Upper lobe of right lung (tissue), 1 donor: Measurements from ENCODE around the gene TMEM207. TPM values are rescaled to one million over a fixed set of nuclear protein-coding genes. Genes with fewer than 3 reads are reported as not detected.

Experiments
- ATAC-seq: fragments of 200-7000 bp; cut with Tn5 transposase; one replicate; pipeline ENCODE4 v1.9.1; 2020; ENCODE audit warnings: mild to moderate bottlenecking, moderate library complexity
- DNase-seq: peaks from one replicate; pipeline ENCODE4 v3.0.0-alpha.2; 2020
- H3K27ac ChIP-seq: fragments of 200-600 bp; one replicate; pipeline ENCODE4 v1.8.0; 2022
- H3K27me3 ChIP-seq: fragments of 200-600 bp; one replicate; pipeline ENCODE4 v1.8.0; 2022; ENCODE audit warnings: mild to moderate bottlenecking
- H3K36me3 ChIP-seq: fragments of 200-600 bp; one replicate; pipeline ENCODE4 v1.8.0; 2022
- H3K4me1 ChIP-seq: fragments of 200-600 bp; one replicate; pipeline ENCODE4 v1.8.0; 2022
- H3K4me3 ChIP-seq: fragments of 200-600 bp; one replicate; pipeline ENCODE4 v1.8.0; 2022; ENCODE audit warnings: mild to moderate bottlenecking
- H3K9me3 ChIP-seq: fragments of 200-600 bp; one replicate; pipeline ENCODE4 v1.8.0; 2022
- intact Hi-C: fragments of 100-400 bp; cut with DNase I; formaldehyde crosslinking; loops from one replicate; pipeline ENCODE4 v1.11.0; 2022
- total RNA-seq: library from RNA; stranded (reverse); fragmentation: NEBNext Ultra II Directional; extraction: Animal tissue kit (Norgen Biotek cat#: 25700); gene quantifications from one replicate; pipeline ENCODE4 v1.2.1, GENCODE V29; 2021
- TF ChIP-seq, protein P1 (sequence below): fragments of 200-600 bp; IDR thresholded peaks from one replicate; pipeline ENCODE4 v1.8.0; 2022; ENCODE audit warnings: antibody characterized with exemption
- donor health status: DM: no; HTN: yes; CAD: no; lungs with severe emphysema.

The TMEM207 gene
- total RNA-seq, 1 donor from 2014 or later: not detected

GRCh38 chr3:190458040-190458439 lies 8.3 kb upstream of the TMEM207 start:
- no peaks in the 10 kb centered on the region for H3K9me3 ChIP-seq
- ATAC-seq (no peak), DNase-seq (no peak)
- no peaks in the 10 kb centered on the region for H3K4me1 ChIP-seq
- intact Hi-C loops: no loop called here
- no peak overlapping the region for H3K4me3 ChIP-seq
- TF ChIP-seq, protein P1, sequence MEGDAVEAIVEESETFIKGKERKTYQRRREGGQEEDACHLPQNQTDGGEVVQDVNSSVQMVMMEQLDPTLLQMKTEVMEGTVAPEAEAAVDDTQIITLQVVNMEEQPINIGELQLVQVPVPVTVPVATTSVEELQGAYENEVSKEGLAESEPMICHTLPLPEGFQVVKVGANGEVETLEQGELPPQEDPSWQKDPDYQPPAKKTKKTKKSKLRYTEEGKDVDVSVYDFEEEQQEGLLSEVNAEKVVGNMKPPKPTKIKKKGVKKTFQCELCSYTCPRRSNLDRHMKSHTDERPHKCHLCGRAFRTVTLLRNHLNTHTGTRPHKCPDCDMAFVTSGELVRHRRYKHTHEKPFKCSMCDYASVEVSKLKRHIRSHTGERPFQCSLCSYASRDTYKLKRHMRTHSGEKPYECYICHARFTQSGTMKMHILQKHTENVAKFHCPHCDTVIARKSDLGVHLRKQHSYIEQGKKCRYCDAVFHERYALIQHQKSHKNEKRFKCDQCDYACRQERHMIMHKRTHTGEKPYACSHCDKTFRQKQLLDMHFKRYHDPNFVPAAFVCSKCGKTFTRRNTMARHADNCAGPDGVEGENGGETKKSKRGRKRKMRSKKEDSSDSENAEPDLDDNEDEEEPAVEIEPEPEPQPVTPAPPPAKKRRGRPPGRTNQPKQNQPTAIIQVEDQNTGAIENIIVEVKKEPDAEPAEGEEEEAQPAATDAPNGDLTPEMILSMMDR: no peak
- no peaks in the 10 kb centered on the region for H3K27me3 ChIP-seq
- no peak overlapping the region for H3K27ac ChIP-seq
- no peaks in the 10 kb centered on the region for H3K36me3 ChIP-seq

- ATAC-seq: no peak
- H3K27ac ChIP-seq: no peak overlapping the region
- TF ChIP-seq, protein P1: no peak
Measured at GRCh38 chr3:190456770-190457169, 7.1 kb upstream of the TMEM207 start.

DNA sequence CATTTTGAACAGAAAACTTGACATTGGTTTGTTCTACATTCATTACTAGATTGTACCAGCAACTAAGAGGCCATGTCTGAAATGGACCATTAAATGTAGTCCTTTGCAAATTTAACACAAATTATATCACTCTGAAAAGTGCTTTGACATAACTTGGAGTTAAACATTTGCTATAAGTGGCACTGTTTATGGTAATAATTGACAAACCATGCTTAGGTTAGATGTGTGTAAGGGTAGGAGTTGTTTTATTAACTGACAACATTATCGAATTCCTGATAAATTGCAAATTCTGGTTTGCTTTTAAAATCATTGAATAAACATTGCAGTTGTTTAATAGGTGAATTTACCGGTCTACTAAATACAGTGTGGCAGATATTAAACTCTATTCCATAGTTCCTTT lies 6.1 kb upstream of the TMEM207 start:
- no peaks in the 10 kb centered on the region for H3K9me3 ChIP-seq
- DNase-seq: no peak
- TF ChIP-seq, protein P1: no peak
- intact Hi-C loops: no loop called here
- H3K4me3 ChIP-seq: no peak overlapping the region
- H3K27ac ChIP-seq: no peak overlapping the region
- no peak for ATAC-seq
- H3K27me3 ChIP-seq: no peaks in the 10 kb centered on the region
- no peaks in the 10 kb centered on the region for H3K4me1 ChIP-seq
- no peaks in the 10 kb centered on the region for H3K36me3 ChIP-seq

More at GRCh38 chr3:190456770-190457169, 7.1 kb upstream of the TMEM207 start:
- DNase-seq: no peak
- Histone ChIP-seq H3K4me1 (no peaks in the 10 kb centered on the region), H3K36me3 (no peaks in the 10 kb centered on the region), H3K9me3 (no peaks in the 10 kb centered on the region), H3K4me3 (no peak overlapping the region), H3K27me3 (no peaks in the 10 kb centered on the region)
- intact Hi-C loops: no loop called here

DNA sequence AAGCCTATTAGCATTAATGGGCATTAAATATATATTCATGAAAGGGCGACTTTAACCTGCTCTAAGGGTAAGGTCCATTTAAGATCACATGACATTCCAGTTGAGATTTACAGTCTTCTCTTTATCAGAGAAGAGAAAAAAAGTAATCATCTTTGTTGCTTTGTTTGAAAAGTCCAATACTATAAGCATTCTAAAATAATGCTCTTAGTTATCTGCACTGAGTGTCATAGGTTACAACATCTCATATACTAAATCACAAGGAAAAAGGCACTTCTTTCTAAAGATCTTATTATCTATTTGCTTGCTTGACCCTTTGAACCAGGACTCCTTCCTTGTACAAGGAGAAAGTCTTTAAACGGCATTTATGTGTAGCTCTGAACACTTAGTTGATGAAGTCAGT lies 1.4 kb downstream of the TMEM207 start:
- no peak overlapping the region for H3K27ac ChIP-seq
- no peaks in the 10 kb centered on the region for H3K36me3 ChIP-seq
- intact Hi-C loops: no loop called here
- H3K4me3 ChIP-seq: no peak overlapping the region
- no peaks in the 10 kb centered on the region for H3K4me1 ChIP-seq
- H3K9me3 ChIP-seq: no peaks in the 10 kb centered on the region
- TF ChIP-seq, protein P1: no peak
- DNase-seq (no peak), ATAC-seq (no peak)
- no peaks in the 10 kb centered on the region for H3K27me3 ChIP-seq

DNA sequence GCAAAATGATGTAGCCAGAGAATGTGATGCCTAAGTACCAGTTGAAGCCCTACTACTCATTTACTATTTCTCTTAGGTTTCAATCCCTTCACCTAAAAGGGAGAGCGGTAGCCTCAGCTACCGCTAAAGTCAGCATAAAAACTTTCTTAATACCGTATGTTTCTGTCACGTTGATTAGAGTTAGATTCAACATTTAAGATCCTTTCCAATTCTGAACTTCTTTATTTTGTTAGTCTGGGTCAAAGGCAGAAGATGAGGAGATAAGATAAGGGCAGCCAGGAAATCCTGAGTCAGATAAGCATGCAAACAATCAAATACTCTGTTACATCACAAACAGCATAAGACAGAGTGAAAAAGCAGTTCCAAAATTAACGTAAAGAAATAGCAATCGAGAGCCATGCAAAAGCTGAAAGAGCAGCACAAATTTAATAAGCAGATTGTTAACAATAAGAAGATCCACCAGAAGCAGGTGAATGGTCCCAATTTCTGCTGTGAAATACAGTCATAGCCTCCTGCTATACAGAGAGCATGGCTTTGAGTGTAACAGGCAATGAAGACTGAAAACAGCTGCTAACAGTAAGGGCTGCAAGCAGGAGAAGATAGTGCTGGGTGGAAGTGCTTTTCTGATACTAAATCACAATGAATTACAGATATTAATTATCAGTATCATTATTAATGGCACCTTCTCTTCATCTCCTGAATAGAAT lies 3.0 kb downstream of the TMEM207 start:
- Histone ChIP-seq H3K27ac (no peak overlapping the region), H3K4me1 (no peaks in the 10 kb centered on the region), H3K36me3 (no peaks in the 10 kb centered on the region), H3K27me3 (no peaks in the 10 kb centered on the region), H3K4me3 (no peak overlapping the region), H3K9me3 (no peaks in the 10 kb centered on the region)
- DNase-seq (no peak), ATAC-seq (no peak)
- TF ChIP-seq, protein P1: no peak
- intact Hi-C loops: no loop called here
